ENCODE results near the gene VPS26A. TPM values are rescaled to one million over a fixed set of nuclear protein-coding genes. Genes with fewer than 3 reads are reported as not detected.

Gene VPS26A
- polyA plus RNA-seq, 1 experiment: 44.4 TPM

GRCh38 chr10:69213591-69214311 is 89.8 kb downstream of the VPS26A start:
- no peaks in the 10 kb centered on the region for H3K27me3 ChIP-seq (ENCODE audit: control insufficient read depth, insufficient read depth, low read length)
- CTCF ChIA-PET: interaction anchor here (0.6 to 1.0 kb wide), 2 partner anchors 9 to 50 kb away, joined by 3 to 5 read pairs; no protein-coding TSS in a partner anchor
- no peak for TF ChIP-seq CTCF (IDR thresholded peaks at IDR 0.05; ENCODE audit: low read depth, low read length)
- no peaks in the 10 kb centered on the region for H3K9me3 ChIP-seq (ENCODE audit: control insufficient read depth, insufficient read depth, low read length)
- no peak overlapping the region for H3K4me3 ChIP-seq (ENCODE audit: low read depth, low read length)
- no peak for DNase-seq (ENCODE audit: low read depth, low spot score)
- H3K27ac ChIP-seq (ENCODE audit: low read depth, low read length): no peak overlapping the region
- POLR2A ChIA-PET: no interaction called here

- CTCF ChIA-PET: interaction anchor here (0.6 to 1.0 kb wide), 2 partner anchors 8 to 51 kb away, joined by 3 to 5 read pairs; no protein-coding TSS in a partner anchor
- TF ChIP-seq CTCF (IDR thresholded peaks at IDR 0.05; ENCODE audit: low read depth, low read length): no peak
Measured at GRCh38 chr10:69214666-69215131, 90.7 kb downstream of the VPS26A start.

DNA sequence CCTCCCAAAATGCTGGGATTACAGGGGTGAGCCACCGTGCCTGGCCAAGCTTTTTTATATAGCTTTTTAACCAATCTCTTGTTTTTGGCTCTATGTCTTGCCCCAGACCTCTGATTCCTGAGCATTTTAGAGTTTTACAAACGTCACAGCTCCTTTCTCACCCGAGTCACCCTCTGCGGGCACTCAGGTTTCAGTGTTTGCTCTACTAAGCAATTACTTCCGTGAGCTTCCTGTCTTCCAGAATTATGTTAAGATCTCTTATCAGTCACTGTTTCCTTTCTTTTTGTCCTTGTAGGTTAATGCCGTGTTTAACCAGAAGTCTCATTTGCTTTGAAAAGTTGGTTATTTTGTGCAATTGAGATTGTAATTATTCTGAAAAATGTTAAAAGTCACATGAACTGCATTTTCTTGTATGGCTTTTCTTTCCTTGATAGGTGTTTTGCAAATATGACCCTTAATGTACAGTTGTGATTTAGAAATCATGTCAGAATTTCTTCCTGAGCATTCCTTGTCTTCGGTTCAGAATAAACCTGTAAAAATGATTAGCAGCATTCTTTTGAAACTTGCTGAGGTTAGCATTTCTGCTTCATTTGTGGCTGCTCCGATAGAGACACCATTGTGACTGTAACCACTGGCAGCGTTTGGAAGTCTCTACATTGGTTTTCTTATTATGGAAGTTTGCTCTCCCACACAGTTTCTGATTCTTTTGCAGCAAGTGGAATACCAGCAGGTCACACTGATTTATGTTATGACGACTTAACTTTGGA is 91.6 kb downstream of the VPS26A start:
- H3K9me3 ChIP-seq (ENCODE audit: control insufficient read depth, insufficient read depth, low read length): no peaks in the 10 kb centered on the region
- ChIA-PET POLR2A (no interaction called here), CTCF (interaction anchor here (1.0 kb wide), 1 partner anchor 193 kb away, joined by 6 read pairs; no protein-coding TSS in a partner anchor)
- H3K27ac ChIP-seq (ENCODE audit: low read depth, low read length): no peak overlapping the region
- TF ChIP-seq CTCF (IDR thresholded peaks at IDR 0.05; ENCODE audit: low read depth, low read length): no peak
- no peak overlapping the region for H3K4me3 ChIP-seq (ENCODE audit: low read depth, low read length)
- DNase-seq (ENCODE audit: low read depth, low spot score): no peak
- no peaks in the 10 kb centered on the region for H3K27me3 ChIP-seq (ENCODE audit: control insufficient read depth, insufficient read depth, low read length)

More at GRCh38 chr10:69214666-69215131, 90.7 kb downstream of the VPS26A start:
- Histone ChIP-seq H3K9me3 (ENCODE audit: control insufficient read depth, insufficient read depth, low read length) (no peaks in the 10 kb centered on the region), H3K27me3 (ENCODE audit: control insufficient read depth, insufficient read depth, low read length) (no peaks in the 10 kb centered on the region), H3K4me3 (ENCODE audit: low read depth, low read length) (no peak overlapping the region), H3K27ac (ENCODE audit: low read depth, low read length) (no peak overlapping the region)
- DNase-seq (ENCODE audit: low read depth, low spot score): no peak
- POLR2A ChIA-PET: no interaction called here

- H3K27me3 ChIP-seq (ENCODE audit: control insufficient read depth, insufficient read depth, low read length): no peaks in the 10 kb centered on the region
- H3K4me3 ChIP-seq (ENCODE audit: low read depth, low read length): no peak overlapping the region
- TF ChIP-seq CTCF (IDR thresholded peaks at IDR 0.05; ENCODE audit: low read depth, low read length): no peak
- no peak overlapping the region for H3K27ac ChIP-seq (ENCODE audit: low read depth, low read length)
- POLR2A ChIA-PET: no interaction called here
- DNase-seq (ENCODE audit: low read depth, low spot score): no peak
- CTCF ChIA-PET: interaction anchor here (1.0 kb wide), 1 partner anchor 192 kb away, joined by 6 read pairs; no protein-coding TSS in a partner anchor
- no peaks in the 10 kb centered on the region for H3K9me3 ChIP-seq (ENCODE audit: control insufficient read depth, insufficient read depth, low read length)
Measured at GRCh38 chr10:69216577-69217118, 92.7 kb downstream of the VPS26A start.
